ENCODE measurements around the gene TASP1.
A peak's percentile ranks its signal among the peaks of the same experiment; 100 is the strongest.

TASP1 gene

GRCh38 chr20:13428684-13429083, 210.0 kb downstream of the TASP1 start:
- H3K4me1 ChIP-seq (ENCODE audit: control insufficient read depth, insufficient read depth, low read depth, low read length): peaks cover 2% of the 10 kb centered on the region
- 100% methylated on average over 1 of the region's 1 CpG for WGBS
- no peak overlapping the region for H2AK5ac ChIP-seq (ENCODE audit: low read length, severe bottlenecking)

GRCh38 chr20:13426870-13427269, 211.9 kb downstream of the TASP1 start:
- Histone ChIP-seq H3K4me2 (ENCODE audit: low read length, poor library complexity, severe bottlenecking) (no peak overlapping the region), H3K9me3 (ENCODE audit: control insufficient read depth, low read length) (no peaks in the 10 kb centered on the region), H3K4me3 (ENCODE audit: insufficient read depth in 1 of 2, low read depth in 1 of 2, low read length in 2 of 2) (no peak overlapping the region), H3K18ac (ENCODE audit: low read depth in 1 of 2, low read length in 2 of 2) (no peak overlapping the region), H2BK5ac (ENCODE audit: low read depth, low read length, poor library complexity, severe bottlenecking) (no peak overlapping the region), H4K91ac (ENCODE audit: low read length) (no peak overlapping the region), H4K8ac (ENCODE audit: low read length) (no peak overlapping the region), H2BK12ac (ENCODE audit: low read length in 2 of 2) (no peak overlapping the region), H3K79me1 (replicated peaks; ENCODE audit: low read length, poor library complexity, severe bottlenecking) (no peaks in the 10 kb centered on the region), H2AFZ (ENCODE audit: low read depth, low read length) (no peak overlapping the region), H3K4ac (ENCODE audit: low read depth in 1 of 2, low read length in 2 of 2) (no peak overlapping the region), H3K14ac (ENCODE audit: low read length in 2 of 2) (no peak overlapping the region), H3K27me3 (ENCODE audit: control insufficient read depth in 1 of 2, insufficient read depth in 1 of 2, low read length in 2 of 2) (no peaks in the 10 kb centered on the region), H3K9ac (ENCODE audit: low read length) (no peak overlapping the region), H2BK120ac (ENCODE audit: low read depth, low read length) (no peak overlapping the region), H3K23ac (ENCODE audit: low read length in 2 of 2) (no peak overlapping the region), H2AK5ac (ENCODE audit: low read length, severe bottlenecking) (no peak overlapping the region), H3K4me1 (ENCODE audit: control insufficient read depth, insufficient read depth, low read depth, low read length) (peaks cover 2% of the 10 kb centered on the region), H3K27ac (ENCODE audit: low read length, poor library complexity, severe bottlenecking) (no peak overlapping the region), H3K36me3 (ENCODE audit: control insufficient read depth in 1 of 2, insufficient read depth in 2 of 2, low read depth in 1 of 2, low read length in 2 of 2) (peaks cover 0 to 3% of the 10 kb centered on the region in 2 experiments), H2BK15ac (ENCODE audit: low read depth, poor library complexity, severe bottlenecking) (no peak overlapping the region)
- DNase-seq: no peak
- 74% methylated on average over 3 of the region's 3 CpGs for WGBS

More at GRCh38 chr20:13428684-13429083, 210.0 kb downstream of the TASP1 start:
- Histone ChIP-seq H3K9ac (ENCODE audit: low read length) (no peak overlapping the region), H2BK15ac (ENCODE audit: low read depth, poor library complexity, severe bottlenecking) (no peak overlapping the region), H3K27me3 (ENCODE audit: control insufficient read depth in 1 of 2, insufficient read depth in 1 of 2, low read length in 2 of 2) (no peaks in the 10 kb centered on the region), H3K14ac (ENCODE audit: low read length in 2 of 2) (no peak overlapping the region), H3K18ac (ENCODE audit: low read depth in 1 of 2, low read length in 2 of 2) (no peak overlapping the region), H3K27ac (ENCODE audit: low read length, poor library complexity, severe bottlenecking) (no peak overlapping the region), H4K91ac (ENCODE audit: low read length) (no peak overlapping the region), H4K8ac (ENCODE audit: low read length) (no peak overlapping the region), H3K4me2 (ENCODE audit: low read length, poor library complexity, severe bottlenecking) (no peak overlapping the region), H3K79me1 (replicated peaks; ENCODE audit: low read length, poor library complexity, severe bottlenecking) (no peaks in the 10 kb centered on the region), H2BK5ac (ENCODE audit: low read depth, low read length, poor library complexity, severe bottlenecking) (no peak overlapping the region), H2AFZ (ENCODE audit: low read depth, low read length) (no peak overlapping the region), H2BK12ac (ENCODE audit: low read length in 2 of 2) (no peak overlapping the region), H3K23ac (ENCODE audit: low read length in 2 of 2) (no peak overlapping the region), H3K4ac (ENCODE audit: low read depth in 1 of 2, low read length in 2 of 2) (no peak overlapping the region), H3K9me3 (ENCODE audit: control insufficient read depth, low read length) (no peaks in the 10 kb centered on the region), H3K4me3 (ENCODE audit: insufficient read depth in 1 of 2, low read depth in 1 of 2, low read length in 2 of 2) (no peak overlapping the region), H3K36me3 (ENCODE audit: control insufficient read depth in 1 of 2, insufficient read depth in 2 of 2, low read depth in 1 of 2, low read length in 2 of 2) (peaks cover 0 to 3% of the 10 kb centered on the region in 2 experiments), H2BK120ac (ENCODE audit: low read depth, low read length) (no peak overlapping the region)
- DNase-seq: no peak

GRCh38 chr20:13425381-13426135, 213.2 kb downstream of the TASP1 start:
- H3K9me3 ChIP-seq (ENCODE audit: control insufficient read depth, low read length): no peaks in the 10 kb centered on the region
- H4K91ac ChIP-seq (ENCODE audit: low read length): no peak overlapping the region
- H3K18ac ChIP-seq (ENCODE audit: low read depth in 1 of 2, low read length in 2 of 2): no peak overlapping the region
- H3K4ac ChIP-seq (ENCODE audit: low read depth in 1 of 2, low read length in 2 of 2): no peak overlapping the region
- no peak overlapping the region for H3K23ac ChIP-seq (ENCODE audit: low read length in 2 of 2)
- no peaks in the 10 kb centered on the region for H3K27me3 ChIP-seq (ENCODE audit: control insufficient read depth in 1 of 2, insufficient read depth in 1 of 2, low read length in 2 of 2)
- H3K4me3 ChIP-seq (ENCODE audit: insufficient read depth in 1 of 2, low read depth in 1 of 2, low read length in 2 of 2): no peak overlapping the region
- H2BK120ac ChIP-seq (ENCODE audit: low read depth, low read length): no peak overlapping the region
- H2AFZ ChIP-seq (ENCODE audit: low read depth, low read length): no peak overlapping the region
- no peak overlapping the region for H3K14ac ChIP-seq (ENCODE audit: low read length in 2 of 2)
- H3K9ac ChIP-seq (ENCODE audit: low read length): no peak overlapping the region
- no peak overlapping the region for H2BK12ac ChIP-seq (ENCODE audit: low read length in 2 of 2)
- H2BK15ac ChIP-seq (ENCODE audit: low read depth, poor library complexity, severe bottlenecking): no peak overlapping the region
- peaks cover 2% of the 10 kb centered on the region for H3K4me1 ChIP-seq (ENCODE audit: control insufficient read depth, insufficient read depth, low read depth, low read length)
- H3K4me2 ChIP-seq (ENCODE audit: low read length, poor library complexity, severe bottlenecking): no peak overlapping the region
- no peaks in the 10 kb centered on the region for H3K79me1 ChIP-seq (replicated peaks; ENCODE audit: low read length, poor library complexity, severe bottlenecking)
- no peak overlapping the region for H2AK5ac ChIP-seq (ENCODE audit: low read length, severe bottlenecking)
- DNase-seq: peak; percentile 12
- no peak overlapping the region for H4K8ac ChIP-seq (ENCODE audit: low read length)
- WGBS: 90% methylated on average over 1 of the region's 4 CpGs
- no peak overlapping the region for H3K27ac ChIP-seq (ENCODE audit: low read length, poor library complexity, severe bottlenecking)
- H2BK5ac ChIP-seq (ENCODE audit: low read depth, low read length, poor library complexity, severe bottlenecking): no peak overlapping the region
- H3K36me3 ChIP-seq (ENCODE audit: control insufficient read depth in 1 of 2, insufficient read depth in 2 of 2, low read depth in 1 of 2, low read length in 2 of 2): peaks cover 0 to 3% of the 10 kb centered on the region in 2 experiments

GRCh38 chr20:13424174-13424833, 214.4 kb downstream of the TASP1 start:
- Histone ChIP-seq H3K18ac (ENCODE audit: low read depth in 1 of 2, low read length in 2 of 2) (no peak overlapping the region), H3K9ac (ENCODE audit: low read length) (no peak overlapping the region), H3K36me3 (ENCODE audit: control insufficient read depth in 1 of 2, insufficient read depth in 2 of 2, low read depth in 1 of 2, low read length in 2 of 2) (no peaks in the 10 kb centered on the region), H2AK5ac (ENCODE audit: low read length, severe bottlenecking) (no peak overlapping the region), H3K4me3 (ENCODE audit: insufficient read depth in 1 of 2, low read depth in 1 of 2, low read length in 2 of 2) (no peak overlapping the region), H4K8ac (ENCODE audit: low read length) (no peak overlapping the region), H3K23ac (ENCODE audit: low read length in 2 of 2) (no peak overlapping the region), H3K4me2 (ENCODE audit: low read length, poor library complexity, severe bottlenecking) (no peak overlapping the region), H2BK120ac (ENCODE audit: low read depth, low read length) (no peak overlapping the region), H3K27ac (ENCODE audit: low read length, poor library complexity, severe bottlenecking) (no peak overlapping the region), H2BK12ac (ENCODE audit: low read length in 2 of 2) (no peak overlapping the region), H2BK15ac (ENCODE audit: low read depth, poor library complexity, severe bottlenecking) (no peak overlapping the region), H3K9me3 (ENCODE audit: control insufficient read depth, low read length) (no peaks in the 10 kb centered on the region), H3K14ac (ENCODE audit: low read length in 2 of 2) (no peak overlapping the region), H3K4ac (ENCODE audit: low read depth in 1 of 2, low read length in 2 of 2) (no peak overlapping the region), H4K91ac (ENCODE audit: low read length) (no peak overlapping the region), H3K27me3 (ENCODE audit: control insufficient read depth in 1 of 2, insufficient read depth in 1 of 2, low read length in 2 of 2) (no peaks in the 10 kb centered on the region), H3K4me1 (ENCODE audit: control insufficient read depth, insufficient read depth, low read depth, low read length) (no peaks in the 10 kb centered on the region), H3K79me1 (replicated peaks; ENCODE audit: low read length, poor library complexity, severe bottlenecking) (no peaks in the 10 kb centered on the region), H2BK5ac (ENCODE audit: low read depth, low read length, poor library complexity, severe bottlenecking) (no peak overlapping the region), H2AFZ (ENCODE audit: low read depth, low read length) (no peak overlapping the region)
- DNase-seq: no peak
- 94% methylated on average over 4 of the region's 5 CpGs for WGBS
